Adrenal gland (tissue), 5 donors: ENCODE measurements around the gene FYN.

Source experiments
- CTCF ChIP-seq, 6 experiments: fragments of 450-650 bp in 4 of 6; fragments of 200-600 bp in 2 of 6; sonication (generic) in 1 of 6; IDR thresholded peaks; 1 replicate in 5 of 6; 2 replicates in 1 of 6; pipeline versions ENCODE4 v1.5.1 to v1.8.0; 2016 to 2021; ENCODE audit warnings: antibody characterized with exemption in 6 of 6, mild to moderate bottlenecking in 2 of 6, moderate library complexity in 1 of 6
- POLR2A ChIP-seq, 2 donors: fragments of 450-650 bp; IDR thresholded peaks; one replicate each; pipeline ENCODE4 v1.6.1; 2017; ENCODE audit warnings: antibody characterized with exemption in 2 of 2, mild to moderate bottlenecking in 2 of 2, moderate library complexity in 1 of 2
- donor health status: DM: no; HTN: no; CAD: no.

GRCh38 chr6:111683749-111684267, 189.4 kb downstream of the FYN start:
- TF ChIP-seq CTCF (IDR thresholded peaks at IDR 0.05): no peak
- no peak for TF ChIP-seq POLR2A (IDR thresholded peaks at IDR 0.05)
